HL-60 (cell line): ENCODE results near the gene SLC10A6.

ENCODE experiments used
- TF ChIP-seq, protein P1 (sequence below): IDR thresholded peaks from one replicate; pipeline ENCODE4 v1.5.1; 2011; ENCODE audit warnings: low read length, control low read depth, inconsistent platforms; ENCODE audit not compliant: insufficient read depth
- TF ChIP-seq, protein P2 (sequence below): IDR thresholded peaks from 2 replicates; pipeline ENCODE4 v1.6.1; 2012; ENCODE audit warnings: low read depth; ENCODE audit not compliant: insufficient replicate concordance

DNA sequence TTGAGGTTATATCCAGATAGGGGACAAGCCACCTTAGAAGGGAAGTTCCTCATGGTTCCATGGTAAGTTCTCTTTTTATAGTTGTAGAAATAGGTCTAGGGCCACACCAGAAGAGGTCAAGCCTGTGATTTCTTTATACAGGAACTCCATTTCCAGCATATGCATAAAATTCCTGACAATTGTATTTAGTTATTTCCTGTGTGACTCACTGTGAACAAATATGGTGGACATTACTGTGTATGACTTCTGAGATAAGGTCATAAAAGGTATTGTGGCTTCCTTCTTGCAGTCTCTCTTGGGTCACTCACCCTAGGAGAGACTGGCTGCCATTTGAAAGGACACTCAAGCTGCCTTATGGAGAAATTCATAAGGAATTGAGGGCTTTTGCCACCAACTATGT lies 45.3 kb upstream of the SLC10A6 start:
- TF ChIP-seq, protein P1, sequence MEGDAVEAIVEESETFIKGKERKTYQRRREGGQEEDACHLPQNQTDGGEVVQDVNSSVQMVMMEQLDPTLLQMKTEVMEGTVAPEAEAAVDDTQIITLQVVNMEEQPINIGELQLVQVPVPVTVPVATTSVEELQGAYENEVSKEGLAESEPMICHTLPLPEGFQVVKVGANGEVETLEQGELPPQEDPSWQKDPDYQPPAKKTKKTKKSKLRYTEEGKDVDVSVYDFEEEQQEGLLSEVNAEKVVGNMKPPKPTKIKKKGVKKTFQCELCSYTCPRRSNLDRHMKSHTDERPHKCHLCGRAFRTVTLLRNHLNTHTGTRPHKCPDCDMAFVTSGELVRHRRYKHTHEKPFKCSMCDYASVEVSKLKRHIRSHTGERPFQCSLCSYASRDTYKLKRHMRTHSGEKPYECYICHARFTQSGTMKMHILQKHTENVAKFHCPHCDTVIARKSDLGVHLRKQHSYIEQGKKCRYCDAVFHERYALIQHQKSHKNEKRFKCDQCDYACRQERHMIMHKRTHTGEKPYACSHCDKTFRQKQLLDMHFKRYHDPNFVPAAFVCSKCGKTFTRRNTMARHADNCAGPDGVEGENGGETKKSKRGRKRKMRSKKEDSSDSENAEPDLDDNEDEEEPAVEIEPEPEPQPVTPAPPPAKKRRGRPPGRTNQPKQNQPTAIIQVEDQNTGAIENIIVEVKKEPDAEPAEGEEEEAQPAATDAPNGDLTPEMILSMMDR, result no peak
- TF ChIP-seq, protein P2, sequence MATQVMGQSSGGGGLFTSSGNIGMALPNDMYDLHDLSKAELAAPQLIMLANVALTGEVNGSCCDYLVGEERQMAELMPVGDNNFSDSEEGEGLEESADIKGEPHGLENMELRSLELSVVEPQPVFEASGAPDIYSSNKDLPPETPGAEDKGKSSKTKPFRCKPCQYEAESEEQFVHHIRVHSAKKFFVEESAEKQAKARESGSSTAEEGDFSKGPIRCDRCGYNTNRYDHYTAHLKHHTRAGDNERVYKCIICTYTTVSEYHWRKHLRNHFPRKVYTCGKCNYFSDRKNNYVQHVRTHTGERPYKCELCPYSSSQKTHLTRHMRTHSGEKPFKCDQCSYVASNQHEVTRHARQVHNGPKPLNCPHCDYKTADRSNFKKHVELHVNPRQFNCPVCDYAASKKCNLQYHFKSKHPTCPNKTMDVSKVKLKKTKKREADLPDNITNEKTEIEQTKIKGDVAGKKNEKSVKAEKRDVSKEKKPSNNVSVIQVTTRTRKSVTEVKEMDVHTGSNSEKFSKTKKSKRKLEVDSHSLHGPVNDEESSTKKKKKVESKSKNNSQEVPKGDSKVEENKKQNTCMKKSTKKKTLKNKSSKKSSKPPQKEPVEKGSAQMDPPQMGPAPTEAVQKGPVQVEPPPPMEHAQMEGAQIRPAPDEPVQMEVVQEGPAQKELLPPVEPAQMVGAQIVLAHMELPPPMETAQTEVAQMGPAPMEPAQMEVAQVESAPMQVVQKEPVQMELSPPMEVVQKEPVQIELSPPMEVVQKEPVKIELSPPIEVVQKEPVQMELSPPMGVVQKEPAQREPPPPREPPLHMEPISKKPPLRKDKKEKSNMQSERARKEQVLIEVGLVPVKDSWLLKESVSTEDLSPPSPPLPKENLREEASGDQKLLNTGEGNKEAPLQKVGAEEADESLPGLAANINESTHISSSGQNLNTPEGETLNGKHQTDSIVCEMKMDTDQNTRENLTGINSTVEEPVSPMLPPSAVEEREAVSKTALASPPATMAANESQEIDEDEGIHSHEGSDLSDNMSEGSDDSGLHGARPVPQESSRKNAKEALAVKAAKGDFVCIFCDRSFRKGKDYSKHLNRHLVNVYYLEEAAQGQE, result no peak
